ENCODE measurements around the gene UPF1. TPM values are rescaled to one million over a fixed set of nuclear protein-coding genes. Genes with fewer than 3 reads are reported as not detected.
"Not testable (repeated sequence)": the region's sequence is repeated elsewhere in the genome, so short reads cannot be mapped to it uniquely, and the experiment has no call there.

The UPF1 gene
- total RNA-seq, 3 donors from 2014 or later (not counting 1 experiment from before 2014, with no cell fraction given), result 123 to 140 (median 138) TPM

GRCh38 chr19:18804643-18805042, 27.1 kb upstream of the UPF1 start:
- DNase-seq (no peak), ATAC-seq (no peak)
- H3K9me3 ChIP-seq (ENCODE audit: control insufficient read depth, insufficient read depth, low read length), result no peaks in the 10 kb centered on the region
- H3K27me3 ChIP-seq (ENCODE audit: control insufficient read depth, insufficient read depth, low read length), result peaks cover 2% of the 10 kb centered on the region
- no peaks in the 10 kb centered on the region for H3K36me3 Mint-ChIP-seq
- no peak overlapping the region for H3K27ac ChIP-seq (ENCODE audit: low read length)
- no peak for TF ChIP-seq CTCF (IDR thresholded peaks at IDR 0.05)
- no peak overlapping the region for H3K27ac Mint-ChIP-seq
- peaks cover 6% of the 10 kb centered on the region for H3K4me1 ChIP-seq (ENCODE audit: control insufficient read depth, insufficient read depth, low read length)
- H3K27me3 Mint-ChIP-seq (ENCODE audit: low read depth in 2 of 2), result peaks cover 0 to 3% of the 10 kb centered on the region in 2 donors
- H3K4me3 Mint-ChIP-seq, result no peak overlapping the region
- no peak overlapping the region for H3K4me3 ChIP-seq (ENCODE audit: low read length)
- WGBS (ENCODE audit: insufficient coverage), result 92% methylated on average over 8 of the region's 8 CpGs
- H3K9me3 Mint-ChIP-seq, result no peaks in the 10 kb centered on the region
- H3K36me3 ChIP-seq (ENCODE audit: control insufficient read depth, insufficient read depth, low read length), result no peaks in the 10 kb centered on the region
- intact Hi-C loops (cut with micrococcal nuclease), result no loop called here
- H3K4me1 Mint-ChIP-seq, result peaks cover 0 to 4% of the 10 kb centered on the region in 2 donors

GRCh38 chr19:18807861-18808331, 23.9 kb upstream of the UPF1 start:
- peaks cover 0 to 3% of the 10 kb centered on the region in 2 donors for H3K27me3 Mint-ChIP-seq (ENCODE audit: low read depth in 2 of 2)
- Histone ChIP-seq H3K4me3 (ENCODE audit: low read length) (no peak overlapping the region), H3K9me3 (ENCODE audit: control insufficient read depth, insufficient read depth, low read length) (no peaks in the 10 kb centered on the region), H3K27ac (ENCODE audit: low read length) (no peak overlapping the region), H3K4me1 (ENCODE audit: control insufficient read depth, insufficient read depth, low read length) (peaks cover 6% of the 10 kb centered on the region), H3K36me3 (ENCODE audit: control insufficient read depth, insufficient read depth, low read length) (no peaks in the 10 kb centered on the region), H3K27me3 (ENCODE audit: control insufficient read depth, insufficient read depth, low read length) (no peaks in the 10 kb centered on the region)
- no peaks in the 10 kb centered on the region for H3K36me3 Mint-ChIP-seq
- H3K4me1 Mint-ChIP-seq, result peaks cover 0 to 5% of the 10 kb centered on the region in 2 donors
- no peak for TF ChIP-seq CTCF (IDR thresholded peaks at IDR 0.05)
- no peak for DNase-seq
- H3K9me3 Mint-ChIP-seq, result no peaks in the 10 kb centered on the region
- H3K27ac Mint-ChIP-seq, result no peak overlapping the region
- H3K4me3 Mint-ChIP-seq, result no peak overlapping the region
- WGBS (ENCODE audit: insufficient coverage), result 85% methylated on average over 19 of the region's 19 CpGs
- intact Hi-C loops (cut with micrococcal nuclease), result no loop called here
- no peak for ATAC-seq

GRCh38 chr19:18809149-18809868, 22.4 kb upstream of the UPF1 start:
- intact Hi-C loops (cut with micrococcal nuclease), result no loop called here
- DNase-seq (no peak), ATAC-seq (no peak)
- H3K4me3 Mint-ChIP-seq, result no peak overlapping the region
- no peaks in the 10 kb centered on the region for H3K36me3 ChIP-seq (ENCODE audit: control insufficient read depth, insufficient read depth, low read length)
- H3K27ac Mint-ChIP-seq, result no peak overlapping the region
- no peaks in the 10 kb centered on the region for H3K27me3 ChIP-seq (ENCODE audit: control insufficient read depth, insufficient read depth, low read length)
- peaks cover 0 to 3% of the 10 kb centered on the region in 2 donors for H3K27me3 Mint-ChIP-seq (ENCODE audit: low read depth in 2 of 2)
- H3K4me3 ChIP-seq (ENCODE audit: low read length), result no peak overlapping the region
- peaks cover 0 to 5% of the 10 kb centered on the region in 2 donors for H3K4me1 Mint-ChIP-seq
- H3K9me3 Mint-ChIP-seq, result no peaks in the 10 kb centered on the region
- H3K27ac ChIP-seq (ENCODE audit: low read length), result no peak overlapping the region
- no peaks in the 10 kb centered on the region for H3K36me3 Mint-ChIP-seq
- 43% methylated on average over 14 of the region's 14 CpGs for WGBS (ENCODE audit: insufficient coverage)
- no peaks in the 10 kb centered on the region for H3K9me3 ChIP-seq (ENCODE audit: control insufficient read depth, insufficient read depth, low read length)
- H3K4me1 ChIP-seq (ENCODE audit: control insufficient read depth, insufficient read depth, low read length), result peaks cover 6% of the 10 kb centered on the region
- no peak for TF ChIP-seq CTCF (IDR thresholded peaks at IDR 0.05)

- H3K27ac ChIP-seq (ENCODE audit: low read length), result not testable (repeated sequence)
Observed at GRCh38 chr19:18811638-18812037, 20.1 kb upstream of the UPF1 start.

More at GRCh38 chr19:18811638-18812037, 20.1 kb upstream of the UPF1 start:
- H3K27me3 Mint-ChIP-seq (ENCODE audit: low read depth in 2 of 2); H3K36me3 Mint-ChIP-seq; H3K4me3 ChIP-seq (ENCODE audit: low read length); H3K4me1 Mint-ChIP-seq; H3K9me3 Mint-ChIP-seq; H3K9me3 ChIP-seq (ENCODE audit: control insufficient read depth, insufficient read depth, low read length); ATAC-seq; H3K27ac Mint-ChIP-seq; H3K36me3 ChIP-seq (ENCODE audit: control insufficient read depth, insufficient read depth, low read length); H3K27me3 ChIP-seq (ENCODE audit: control insufficient read depth, insufficient read depth, low read length); DNase-seq; intact Hi-C loops (cut with micrococcal nuclease); H3K4me1 ChIP-seq (ENCODE audit: control insufficient read depth, insufficient read depth, low read length); H3K4me3 Mint-ChIP-seq: not testable (repeated sequence)
- 96% methylated on average over 5 of the region's 5 CpGs for WGBS (ENCODE audit: insufficient coverage)
